Fibroblast of mammary gland (primary cell): ENCODE measurements around the gene ANAPC2.

Source experiments
- DNase-seq: peaks from one replicate; pipeline ENCODE4 v3.0.0-alpha.2; 2010; ENCODE audit warnings: low read depth
- H3K4me3 ChIP-seq: 2 replicates; pipeline ENCODE4 v1.5.1; 2011; ENCODE audit warnings: low read depth, mild to moderate bottlenecking, low read length, moderate library complexity; ENCODE audit not compliant: control insufficient read depth
- TF ChIP-seq, protein P1 (sequence below): conservative IDR thresholded peaks from 2 replicates; pipeline ENCODE4 v1.5.1; 2011; ENCODE audit warnings: low read depth, low read length, inconsistent platforms; ENCODE audit not compliant: control insufficient read depth, insufficient read depth

ANAPC2 gene, protein sequence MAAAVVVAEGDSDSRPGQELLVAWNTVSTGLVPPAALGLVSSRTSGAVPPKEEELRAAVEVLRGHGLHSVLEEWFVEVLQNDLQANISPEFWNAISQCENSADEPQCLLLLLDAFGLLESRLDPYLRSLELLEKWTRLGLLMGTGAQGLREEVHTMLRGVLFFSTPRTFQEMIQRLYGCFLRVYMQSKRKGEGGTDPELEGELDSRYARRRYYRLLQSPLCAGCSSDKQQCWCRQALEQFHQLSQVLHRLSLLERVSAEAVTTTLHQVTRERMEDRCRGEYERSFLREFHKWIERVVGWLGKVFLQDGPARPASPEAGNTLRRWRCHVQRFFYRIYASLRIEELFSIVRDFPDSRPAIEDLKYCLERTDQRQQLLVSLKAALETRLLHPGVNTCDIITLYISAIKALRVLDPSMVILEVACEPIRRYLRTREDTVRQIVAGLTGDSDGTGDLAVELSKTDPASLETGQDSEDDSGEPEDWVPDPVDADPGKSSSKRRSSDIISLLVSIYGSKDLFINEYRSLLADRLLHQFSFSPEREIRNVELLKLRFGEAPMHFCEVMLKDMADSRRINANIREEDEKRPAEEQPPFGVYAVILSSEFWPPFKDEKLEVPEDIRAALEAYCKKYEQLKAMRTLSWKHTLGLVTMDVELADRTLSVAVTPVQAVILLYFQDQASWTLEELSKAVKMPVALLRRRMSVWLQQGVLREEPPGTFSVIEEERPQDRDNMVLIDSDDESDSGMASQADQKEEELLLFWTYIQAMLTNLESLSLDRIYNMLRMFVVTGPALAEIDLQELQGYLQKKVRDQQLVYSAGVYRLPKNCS

DNA sequence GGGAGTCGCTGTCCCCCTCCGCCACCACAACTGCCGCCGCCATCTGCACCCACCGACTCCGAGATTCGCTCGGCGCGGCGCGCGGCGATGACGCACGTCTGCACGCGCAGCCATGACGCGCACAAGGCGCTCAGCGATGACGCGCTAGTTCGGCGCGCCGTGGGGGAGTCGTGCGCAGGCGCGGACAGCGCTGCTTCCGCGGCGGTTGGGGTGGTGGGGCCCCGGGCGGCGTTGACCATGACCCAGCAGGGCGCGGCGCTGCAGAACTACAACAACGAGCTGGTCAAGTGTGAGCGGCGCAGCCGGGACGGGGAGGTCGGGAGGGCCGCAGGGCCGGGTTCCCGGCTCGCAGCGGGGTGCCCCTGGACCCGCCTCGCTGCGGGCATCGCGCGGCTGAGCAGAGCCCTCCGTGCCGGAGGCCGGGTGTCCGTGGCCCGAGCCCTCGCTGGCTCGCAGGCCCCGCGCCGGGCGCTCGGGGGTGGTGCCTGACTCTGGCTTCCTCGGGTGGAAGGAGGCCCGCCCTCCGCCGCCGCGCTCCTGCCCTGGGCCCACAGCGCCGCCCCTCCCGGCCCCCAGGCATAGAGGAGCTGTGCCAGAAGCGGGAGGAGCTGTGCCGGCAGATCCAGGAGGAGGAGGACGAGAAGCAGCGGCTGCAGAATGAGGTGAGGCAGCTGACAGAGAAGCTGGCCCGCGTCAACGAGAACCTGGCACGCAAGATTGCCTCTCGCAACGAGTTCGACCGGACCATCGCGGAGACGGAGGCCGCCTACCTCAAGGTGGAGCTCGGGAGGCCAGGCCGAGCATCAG is at the start of gene ANAPC2, which contains the start of gene SSNA1:
Gene ANAPC2 (minus strand): TSS at position 71 of the 807 bp plus-strand sequence. CDS start 28 bp downstream, at position 43.
Gene SSNA1 (plus strand): TSS at position 187 of the 807 bp plus-strand sequence. CDS start 51 bp downstream, at position 238.
- H3K4me3 ChIP-seq, result peak within 1 kb of the TSS; percentile 93
- DNase-seq, result peak; percentile 93
- TF ChIP-seq, protein P1, sequence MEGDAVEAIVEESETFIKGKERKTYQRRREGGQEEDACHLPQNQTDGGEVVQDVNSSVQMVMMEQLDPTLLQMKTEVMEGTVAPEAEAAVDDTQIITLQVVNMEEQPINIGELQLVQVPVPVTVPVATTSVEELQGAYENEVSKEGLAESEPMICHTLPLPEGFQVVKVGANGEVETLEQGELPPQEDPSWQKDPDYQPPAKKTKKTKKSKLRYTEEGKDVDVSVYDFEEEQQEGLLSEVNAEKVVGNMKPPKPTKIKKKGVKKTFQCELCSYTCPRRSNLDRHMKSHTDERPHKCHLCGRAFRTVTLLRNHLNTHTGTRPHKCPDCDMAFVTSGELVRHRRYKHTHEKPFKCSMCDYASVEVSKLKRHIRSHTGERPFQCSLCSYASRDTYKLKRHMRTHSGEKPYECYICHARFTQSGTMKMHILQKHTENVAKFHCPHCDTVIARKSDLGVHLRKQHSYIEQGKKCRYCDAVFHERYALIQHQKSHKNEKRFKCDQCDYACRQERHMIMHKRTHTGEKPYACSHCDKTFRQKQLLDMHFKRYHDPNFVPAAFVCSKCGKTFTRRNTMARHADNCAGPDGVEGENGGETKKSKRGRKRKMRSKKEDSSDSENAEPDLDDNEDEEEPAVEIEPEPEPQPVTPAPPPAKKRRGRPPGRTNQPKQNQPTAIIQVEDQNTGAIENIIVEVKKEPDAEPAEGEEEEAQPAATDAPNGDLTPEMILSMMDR, result peak; percentile 23

DNA sequence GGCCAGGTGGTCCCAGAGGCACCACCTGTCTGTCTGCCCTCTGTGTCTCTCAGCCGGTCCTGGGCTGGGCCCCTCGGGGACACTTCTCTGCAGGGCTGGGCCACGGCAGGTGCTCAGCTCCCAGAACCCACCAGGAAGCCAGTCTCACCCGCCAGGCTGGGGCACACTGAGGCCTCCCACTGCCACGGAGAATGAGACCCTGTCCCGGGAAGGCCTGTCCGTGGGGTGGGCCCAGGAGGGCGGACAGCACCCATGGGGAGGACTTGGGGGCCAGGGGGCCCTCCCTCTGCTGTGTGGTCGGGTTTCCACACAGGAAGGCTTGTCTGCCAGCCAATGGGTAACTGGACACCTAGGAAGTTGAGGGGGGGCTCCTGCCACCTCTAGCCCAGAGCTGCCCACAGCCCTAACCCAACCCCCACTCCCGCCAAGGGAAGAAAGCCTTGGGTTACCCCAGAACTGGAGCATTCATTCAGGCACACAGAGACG is 48.6 kb upstream of the ANAPC2 start:
- TF ChIP-seq, protein P1, result no peak
- DNase-seq, result no peak
- no peak overlapping the region for H3K4me3 ChIP-seq

DNA sequence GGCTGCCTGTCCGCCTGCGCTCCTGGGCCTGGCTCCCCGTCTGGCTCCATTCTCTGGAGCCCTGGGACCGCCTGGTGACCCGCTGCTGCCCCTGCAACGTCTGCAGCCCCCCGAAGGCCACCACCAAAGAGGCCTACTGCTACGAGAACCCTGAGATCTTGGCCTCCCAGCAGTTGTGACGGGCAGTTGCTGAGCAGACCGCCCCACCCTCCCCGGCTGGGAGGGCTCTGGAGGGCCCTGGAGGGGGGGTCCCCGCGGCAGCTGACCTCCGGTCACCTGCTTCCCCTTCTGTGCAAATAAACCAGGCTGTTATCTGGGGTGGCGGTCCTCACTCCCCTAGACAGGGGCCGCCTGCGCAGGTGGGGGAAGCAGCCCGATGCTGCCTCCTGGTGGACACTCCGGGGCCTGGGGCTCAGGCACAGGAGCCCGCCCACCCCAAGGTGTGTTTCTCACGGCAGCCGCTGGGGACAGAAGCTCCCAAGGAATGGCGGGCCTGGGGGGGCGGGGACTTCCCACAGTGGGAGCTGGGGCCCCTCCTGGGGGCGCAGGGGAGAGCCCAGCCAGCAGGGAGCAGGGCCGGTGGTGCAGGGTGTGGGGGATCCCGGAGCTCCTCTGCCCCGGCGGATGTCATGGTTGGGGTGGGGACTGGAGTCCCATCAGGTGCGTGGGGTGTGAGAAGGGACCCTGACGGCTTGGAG is 48.0 kb upstream of the ANAPC2 start:
- H3K4me3 ChIP-seq, result no peak overlapping the region
- TF ChIP-seq, protein P1, result peak; percentile 78

DNA sequence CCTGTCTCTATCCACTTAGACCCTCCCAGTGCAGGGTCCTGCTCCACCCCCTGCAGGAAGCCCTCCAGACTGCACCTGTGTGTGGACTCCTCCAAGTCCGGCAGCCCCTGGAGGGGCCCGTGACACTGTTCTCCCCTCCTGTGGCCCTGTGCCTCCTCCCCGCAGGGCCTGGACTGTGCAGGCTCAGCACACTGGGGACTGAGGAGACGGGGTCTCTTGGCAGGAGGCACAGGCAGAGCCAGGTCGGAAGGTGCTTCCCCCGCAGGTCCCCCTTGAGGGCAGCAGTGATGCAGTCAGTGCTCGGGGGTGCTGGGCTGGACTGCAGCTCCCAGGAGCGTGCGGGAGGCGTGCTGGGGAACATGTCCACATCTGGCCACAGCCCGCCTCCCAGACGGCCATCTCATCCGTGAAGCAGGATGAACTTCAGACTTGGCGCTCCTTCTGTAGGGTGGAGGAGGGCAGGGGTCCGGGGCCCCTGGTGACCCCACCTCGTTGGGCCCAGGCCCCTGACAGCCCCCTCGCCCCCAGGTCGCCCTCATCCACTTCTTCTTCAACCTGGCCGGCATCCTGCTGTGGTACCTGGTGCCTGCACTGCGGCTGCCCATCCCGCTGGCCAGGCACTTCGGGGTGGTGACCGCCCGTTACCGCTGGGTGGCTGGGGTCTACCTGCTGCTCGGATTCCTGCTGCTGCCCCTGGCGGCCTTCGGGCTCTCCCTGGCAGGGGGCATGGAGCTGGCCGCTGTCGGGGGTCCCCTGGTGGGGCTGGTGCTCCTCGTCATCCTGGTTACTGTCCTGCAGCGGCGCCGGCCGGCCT is 47.3 kb upstream of the ANAPC2 start:
- no peak for DNase-seq
- no peak overlapping the region for H3K4me3 ChIP-seq
- TF ChIP-seq, protein P1, result no peak

More for the DNA sequence above, 48.0 kb upstream of the ANAPC2 start:
- DNase-seq, result peak; percentile 66

DNA sequence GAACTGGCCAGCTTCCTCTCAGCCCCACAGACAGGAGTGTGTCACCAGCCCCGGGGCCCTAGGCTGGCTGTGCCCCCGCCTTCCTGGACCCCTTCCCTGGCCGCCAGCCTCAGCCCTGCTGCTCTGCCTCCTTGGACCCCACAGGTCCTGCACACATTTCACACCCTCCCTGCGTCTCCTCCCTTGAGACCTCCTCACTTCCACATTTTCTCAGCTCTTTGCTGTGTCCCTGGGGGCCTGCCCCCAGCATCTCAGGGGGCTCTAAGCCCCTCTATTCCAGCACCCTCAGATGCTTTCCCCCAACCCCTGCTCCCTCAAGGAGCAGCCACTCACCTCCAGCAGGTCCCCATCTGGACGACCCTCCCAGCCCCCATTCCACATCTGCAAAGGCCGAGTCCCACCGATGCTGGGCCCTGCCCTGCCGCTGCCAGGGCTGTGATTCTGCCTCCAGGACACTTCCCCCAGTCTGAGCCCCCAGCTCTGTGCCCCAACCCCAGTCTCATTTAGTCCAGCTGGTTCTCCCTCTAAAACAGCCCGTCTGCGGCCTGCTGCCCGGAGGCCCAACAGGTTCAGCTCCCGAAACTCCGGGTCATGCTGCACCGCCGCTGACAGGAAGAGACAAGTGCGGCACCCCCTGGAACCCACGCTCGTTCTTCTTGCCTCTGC is 46.5 kb upstream of the ANAPC2 start:
- no peak overlapping the region for H3K4me3 ChIP-seq
- TF ChIP-seq, protein P1, result no peak
- DNase-seq, result no peak
